GOT3 (cell line): ENCODE results near the gene SMS.
"Not testable (repeated sequence)": the region's sequence is repeated elsewhere in the genome, so short reads cannot be mapped to it uniquely, and the experiment has no call there.

Experiments used
- DNase-seq: peaks from one replicate; lab custom pipeline; 2025; ENCODE audit warnings: mixed read lengths; lab: John Stamatoyannopoulos, UW

SMS gene

DNA sequence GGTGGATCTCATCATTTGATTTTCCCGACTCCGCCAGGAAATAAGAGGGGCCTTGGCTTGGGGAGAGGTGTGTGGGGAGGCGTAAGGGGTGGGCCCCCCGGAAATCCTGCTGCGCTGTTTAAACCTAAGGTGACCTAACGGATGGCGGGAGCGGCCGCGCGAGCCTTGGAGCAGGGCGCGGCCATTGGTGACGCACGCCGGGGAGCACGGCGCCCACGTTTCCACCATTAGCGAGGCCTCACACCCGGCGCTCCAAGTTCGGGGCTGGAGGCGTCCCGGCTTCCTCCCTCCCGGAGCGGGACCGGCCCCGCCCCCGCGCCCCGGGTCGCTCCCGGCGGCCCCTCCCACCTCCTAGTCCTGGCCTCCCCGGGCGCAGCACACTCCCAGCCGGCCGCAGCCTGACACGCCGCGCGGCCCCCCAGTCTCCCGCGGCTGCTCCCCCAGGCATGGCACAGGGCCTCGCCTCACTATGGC lies at the start of gene SMS:
Gene SMS, plus strand, starts transcription at position 354 of the 474 bp plus-strand sequence. Its CDS starts 116 bp downstream, at position 470.
- no peak for DNase-seq

DNA sequence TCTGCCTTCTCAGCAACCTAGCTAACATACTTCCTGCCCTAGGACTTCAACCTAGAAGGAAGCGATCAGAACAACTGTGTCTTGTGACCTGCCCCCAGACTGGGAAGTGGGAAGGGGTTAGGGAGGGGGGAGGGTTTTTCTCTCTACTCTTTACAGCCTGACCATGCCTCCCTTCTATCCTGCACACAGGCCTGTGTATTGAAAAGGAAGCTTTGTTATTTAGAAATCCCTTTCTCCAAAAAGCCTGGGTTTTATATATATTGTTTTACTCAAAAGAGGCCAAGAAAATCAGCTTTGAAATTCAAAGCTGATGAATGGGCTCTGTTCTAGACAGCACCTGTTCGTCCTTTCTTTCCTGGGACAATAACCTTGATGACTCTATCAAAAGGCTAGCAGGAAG lies 35.2 kb upstream of the SMS start:
- no peak for DNase-seq

DNA sequence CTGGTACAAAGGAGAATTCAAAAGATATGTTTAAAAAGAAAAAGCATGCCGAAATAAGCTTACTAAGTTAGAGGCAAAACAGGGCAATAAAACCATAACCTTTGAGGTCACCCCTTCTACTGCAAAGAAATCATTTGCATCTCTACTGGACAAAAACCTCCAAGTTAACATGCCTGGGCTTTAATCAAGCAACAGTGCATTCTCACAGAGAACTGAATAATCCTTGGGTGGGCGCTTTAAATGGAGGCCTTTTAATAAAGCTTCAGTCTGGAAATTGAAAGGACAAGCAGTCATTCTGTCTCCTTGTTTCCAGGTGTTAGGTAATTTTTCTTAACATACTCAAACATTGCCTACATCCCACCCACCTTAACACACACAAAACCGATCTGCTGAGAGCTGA lies 34.6 kb upstream of the SMS start:
- no peak for DNase-seq

DNA sequence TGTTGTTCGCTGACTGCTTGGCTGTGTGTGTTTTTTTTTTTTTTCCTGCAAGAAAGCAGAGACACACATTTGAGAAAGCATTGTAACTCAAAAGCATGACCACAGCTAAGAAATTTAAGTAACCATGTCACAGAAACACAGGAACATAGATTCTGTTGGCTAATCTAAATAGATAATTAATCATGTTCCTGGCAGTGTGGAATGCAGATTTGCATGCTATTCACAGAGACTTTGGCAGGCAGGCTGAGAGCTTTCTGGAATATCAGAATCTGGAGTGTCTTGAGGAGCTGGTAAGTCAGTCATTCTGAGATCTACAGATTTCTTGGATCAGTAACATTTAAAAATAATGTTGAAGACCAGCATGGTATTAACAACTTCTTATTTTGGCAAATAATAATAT lies 33.2 kb upstream of the SMS start:
- no peak for DNase-seq

DNA sequence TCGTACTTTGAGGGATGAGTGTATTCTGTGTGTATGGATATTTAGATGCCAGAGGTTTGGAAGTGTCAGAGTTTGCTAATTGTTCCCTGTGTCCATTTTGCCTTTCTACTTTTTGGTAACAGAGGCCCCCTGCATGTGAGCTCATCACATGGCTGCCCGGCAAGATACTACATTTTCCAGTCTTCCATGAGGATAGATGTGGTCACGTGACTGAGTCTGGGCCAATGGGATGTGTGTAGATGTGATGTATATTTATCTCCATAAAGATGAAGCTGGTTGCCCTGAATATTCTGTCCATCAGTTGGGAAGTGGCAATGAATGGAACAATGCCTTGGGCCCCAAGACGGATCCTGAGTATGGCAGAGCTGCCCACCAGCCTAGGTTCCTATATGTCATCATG lies 29.0 kb upstream of the SMS start:
- no peak for DNase-seq

DNA sequence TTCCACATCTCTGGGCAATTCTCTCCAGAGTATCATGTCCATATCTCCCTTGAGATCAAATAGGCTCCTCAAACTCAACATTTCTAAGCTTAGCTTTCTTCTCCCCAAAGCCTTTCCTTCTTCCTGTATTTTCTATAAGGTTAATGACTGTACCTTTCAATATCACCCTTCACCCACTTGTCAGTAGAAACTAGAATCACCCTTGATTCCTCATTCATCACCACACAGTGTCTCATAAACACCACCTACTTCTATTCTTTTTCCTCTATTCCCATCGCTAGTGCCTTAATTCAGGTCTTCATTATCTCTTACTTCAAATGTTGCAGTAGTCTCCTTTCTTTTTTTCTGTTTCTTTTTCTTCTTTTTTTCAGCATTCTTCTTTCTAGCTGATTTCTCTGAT lies 28.3 kb upstream of the SMS start:
- no peak for DNase-seq

DNA sequence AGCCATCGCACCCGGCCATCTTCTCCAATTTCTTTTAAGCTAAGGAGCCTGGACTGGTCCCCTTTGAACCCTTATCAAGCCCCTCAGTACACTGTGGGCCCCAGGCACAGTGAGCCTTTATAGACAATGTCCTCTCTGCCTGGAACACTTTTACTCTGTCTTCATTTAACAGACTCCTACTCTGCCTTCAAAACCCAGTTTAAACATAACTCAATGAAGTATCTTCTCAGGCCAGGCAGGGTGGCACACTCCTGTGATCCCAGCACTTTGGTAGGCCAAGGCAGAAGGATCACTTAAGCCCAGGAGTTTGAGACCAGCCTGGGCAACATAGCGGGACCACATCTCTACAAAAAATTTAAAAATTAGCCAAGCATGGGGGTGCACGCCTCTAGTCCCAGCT lies 27.5 kb upstream of the SMS start:
- DNase-seq, result no peak

DNA sequence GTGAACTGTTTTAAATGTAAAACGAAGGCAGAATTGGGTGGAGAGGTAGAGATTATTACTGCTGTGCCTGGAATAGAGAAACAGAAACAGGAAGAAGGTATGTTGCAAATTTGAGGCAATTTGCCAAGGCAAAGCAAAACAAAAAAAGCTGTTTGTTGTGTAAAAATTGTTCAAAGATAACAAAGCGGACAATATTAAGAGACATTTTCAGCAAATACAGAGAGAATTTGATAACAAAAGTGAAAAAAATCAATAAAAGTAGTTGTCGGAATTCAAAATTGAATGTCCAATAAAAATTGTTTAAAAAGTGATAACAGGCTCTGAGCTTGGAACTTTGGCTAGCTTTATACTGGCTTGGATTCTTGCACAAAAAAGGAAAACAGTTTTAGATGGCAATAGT lies 14.4 kb upstream of the SMS start:
- no peak for DNase-seq

DNA sequence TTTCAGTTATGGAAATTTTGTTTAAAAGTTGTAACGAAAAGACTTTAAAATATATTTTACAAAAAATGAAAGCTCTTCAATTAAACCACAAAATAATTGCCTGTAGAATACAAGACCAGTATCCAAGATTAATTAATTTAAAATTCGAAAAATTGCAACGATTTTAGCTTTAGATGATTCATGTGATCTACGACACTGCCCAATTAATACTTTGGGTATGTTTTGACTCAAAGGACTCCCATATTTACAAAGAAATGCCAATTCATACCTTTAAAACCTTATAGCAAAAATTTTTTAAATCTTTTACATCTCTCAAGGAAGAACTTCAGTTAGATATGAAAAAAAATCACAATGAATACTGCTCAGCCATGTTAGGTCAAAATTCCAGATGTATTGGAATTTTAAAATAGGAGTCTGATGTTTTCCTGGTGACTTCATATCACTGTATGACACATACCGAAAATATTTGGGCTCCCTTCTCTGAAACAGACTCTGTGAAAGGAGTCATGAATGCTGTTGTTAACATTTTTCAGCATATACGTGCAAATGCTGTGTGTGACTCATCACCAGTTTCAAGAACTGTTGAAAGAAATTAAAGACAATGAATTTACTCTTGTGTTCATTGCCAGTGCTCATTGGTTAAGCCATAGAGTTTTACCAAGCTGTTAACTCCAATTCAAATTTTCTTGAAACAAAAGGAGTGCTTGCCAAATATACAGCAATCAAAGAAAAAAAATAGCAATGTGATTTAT lies 13.8 kb upstream of the SMS start:
- DNase-seq, result no peak

DNA sequence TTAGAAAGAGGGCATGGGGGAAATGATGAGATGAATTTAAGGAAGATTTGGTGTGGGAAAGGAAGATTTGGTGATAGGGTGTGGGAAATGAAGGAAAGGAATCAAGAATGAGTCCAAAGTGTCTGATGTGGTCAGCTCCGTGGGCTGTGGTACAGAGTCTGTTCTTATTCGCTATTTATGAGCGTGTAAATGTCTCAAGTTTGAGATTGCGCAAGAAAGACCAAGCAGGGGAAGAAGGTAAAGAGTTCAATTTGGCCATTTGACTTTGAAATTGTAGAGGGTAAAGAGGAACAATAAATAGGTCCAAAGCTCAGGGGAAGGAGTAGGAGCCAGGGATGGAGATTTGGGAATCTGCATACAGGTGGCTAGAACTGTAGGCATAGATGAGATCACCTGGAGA lies 11.3 kb upstream of the SMS start:
- no peak for DNase-seq

DNA sequence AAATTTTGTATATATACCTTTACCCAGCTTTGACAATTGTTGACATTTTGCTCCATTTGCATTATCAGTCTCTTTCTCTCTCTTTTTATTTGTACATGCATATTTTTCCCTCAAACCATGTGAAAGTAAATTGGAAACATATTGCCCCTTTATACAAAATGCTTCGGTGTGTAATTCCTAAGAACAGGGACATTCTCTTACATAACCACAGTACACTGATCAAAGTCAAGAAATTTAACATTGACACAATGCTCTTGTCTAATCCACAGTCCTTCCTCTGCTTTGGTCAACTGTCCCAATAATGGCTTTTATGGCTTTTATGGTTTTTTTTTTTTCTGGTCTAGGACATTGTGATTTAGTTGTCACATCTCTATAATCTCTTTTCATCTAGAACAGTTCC lies 9.5 kb upstream of the SMS start:
- no peak for DNase-seq

DNA sequence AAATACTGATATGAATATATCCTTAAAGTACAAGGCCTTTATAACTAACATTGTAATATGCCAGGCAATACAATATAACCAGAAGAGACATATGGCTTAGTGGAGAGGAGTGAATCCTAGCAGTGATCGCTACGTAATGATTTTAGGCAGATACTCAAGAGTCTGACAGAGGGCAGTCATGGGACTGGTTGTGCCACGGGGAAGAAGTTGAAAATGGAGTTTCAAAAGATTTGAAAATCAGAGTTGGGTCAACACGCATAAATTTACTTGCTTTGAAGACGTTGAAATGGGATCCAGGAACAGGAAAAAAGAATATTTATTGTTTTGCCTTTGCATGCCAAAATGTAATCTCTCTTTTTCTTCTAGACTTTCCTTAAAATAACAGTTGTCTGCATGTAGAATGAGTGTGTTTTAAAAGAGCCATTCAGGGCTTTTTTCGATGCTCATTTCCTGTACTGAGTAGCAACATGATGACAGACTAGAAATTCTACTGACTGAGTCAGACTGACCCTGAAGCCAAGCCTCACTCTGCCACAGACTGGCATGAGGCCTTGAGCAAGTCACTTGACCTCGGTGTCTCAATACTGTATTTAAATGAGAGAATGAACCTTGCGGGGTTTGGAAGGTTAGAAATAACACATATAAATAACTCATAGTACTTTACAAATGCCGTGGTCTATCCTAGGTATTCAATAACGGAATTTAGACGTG lies 8.1 kb upstream of the SMS start:
- DNase-seq, result no peak

DNA sequence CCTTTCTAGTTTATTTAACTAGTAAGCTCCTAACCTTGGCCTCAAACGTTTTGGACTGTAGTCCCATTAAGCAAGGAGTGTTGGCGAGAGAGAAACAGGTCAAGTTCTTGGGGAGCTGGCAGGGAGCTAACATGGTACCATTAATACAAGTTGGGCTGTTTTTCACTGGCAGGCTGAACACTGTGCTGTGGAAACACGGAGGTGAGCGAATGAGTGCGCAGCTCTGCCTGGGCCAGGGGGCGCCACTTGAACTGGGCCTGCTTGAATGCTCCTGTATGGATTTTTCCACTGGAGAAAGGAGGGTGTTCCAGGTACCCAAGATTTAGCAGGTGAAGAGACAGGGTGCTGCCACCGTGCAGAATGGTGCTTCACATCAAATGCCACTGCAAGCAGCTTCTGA lies 7.4 kb upstream of the SMS start:
- no peak for DNase-seq

DNA sequence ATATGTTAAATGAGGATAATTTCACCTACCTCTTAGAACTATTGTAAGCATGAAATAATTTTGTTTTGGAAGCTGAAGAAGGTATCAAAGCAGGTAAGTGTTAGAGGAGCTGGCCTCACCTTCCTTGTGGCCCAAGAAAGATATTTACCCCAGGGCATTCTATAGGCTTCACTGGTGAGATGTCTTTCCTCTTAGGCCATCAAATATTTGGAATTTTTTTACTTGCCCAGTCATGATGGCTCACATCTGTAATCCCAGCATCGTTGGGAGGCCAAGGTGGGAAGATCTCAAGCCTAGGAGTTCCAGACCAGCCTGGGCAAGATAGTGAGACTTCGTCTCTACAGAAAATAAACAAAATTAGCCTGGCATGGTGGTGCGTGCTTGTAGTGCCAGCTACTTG lies 6.1 kb upstream of the SMS start:
- no peak for DNase-seq

DNA sequence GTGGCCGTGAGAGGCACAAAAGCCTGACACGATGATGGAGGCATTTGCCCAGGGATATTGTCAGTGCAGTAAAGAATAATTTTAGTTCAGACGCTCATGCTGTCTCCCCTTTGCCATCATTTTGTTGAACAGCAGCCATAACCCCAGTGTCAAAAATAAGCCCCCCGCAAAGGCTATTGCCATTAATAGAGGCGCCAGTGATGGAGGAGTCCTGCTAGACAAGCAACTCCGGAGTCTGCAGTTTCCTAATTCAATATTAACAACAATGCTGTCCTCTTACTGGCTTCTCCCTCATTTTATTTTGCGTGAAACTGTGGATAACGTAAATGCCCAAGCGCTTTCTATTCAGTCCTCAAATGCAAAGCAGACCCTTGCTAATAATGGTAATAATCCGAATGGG lies 603 bp upstream of the SMS start:
- DNase-seq, result no peak

DNA sequence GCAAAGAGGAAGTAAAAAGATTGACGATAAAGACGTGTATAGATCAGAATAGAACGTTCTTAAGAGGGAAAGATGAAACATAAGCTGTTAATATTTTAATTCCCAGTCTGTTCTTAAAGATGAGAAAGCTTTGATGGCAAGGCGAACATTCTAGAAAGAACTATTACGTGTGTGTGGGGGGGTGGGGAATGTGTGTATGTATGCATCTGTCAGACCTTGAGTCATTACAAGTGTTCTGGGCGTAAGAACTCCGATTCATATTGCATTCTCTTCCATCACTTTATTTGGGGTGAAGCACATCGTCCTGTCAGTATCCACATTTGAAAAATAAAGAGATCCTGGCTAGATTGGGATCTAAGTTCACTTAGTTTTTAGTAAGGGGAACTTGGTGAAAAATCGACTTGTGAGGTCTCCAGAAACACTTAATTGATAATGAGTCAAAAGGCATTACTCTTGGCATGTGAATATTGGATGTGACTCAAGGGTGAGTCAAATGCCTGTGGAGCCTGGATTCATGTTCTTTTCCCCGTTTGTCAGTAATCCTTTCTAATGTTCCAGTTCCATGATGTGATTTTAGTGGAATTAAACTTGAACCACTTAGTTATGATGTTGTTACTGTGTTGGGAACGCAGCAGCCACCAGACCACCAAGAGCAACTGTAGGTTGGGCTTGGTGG lies 3.1 kb downstream of the SMS start:
- DNase-seq, result no peak

DNA sequence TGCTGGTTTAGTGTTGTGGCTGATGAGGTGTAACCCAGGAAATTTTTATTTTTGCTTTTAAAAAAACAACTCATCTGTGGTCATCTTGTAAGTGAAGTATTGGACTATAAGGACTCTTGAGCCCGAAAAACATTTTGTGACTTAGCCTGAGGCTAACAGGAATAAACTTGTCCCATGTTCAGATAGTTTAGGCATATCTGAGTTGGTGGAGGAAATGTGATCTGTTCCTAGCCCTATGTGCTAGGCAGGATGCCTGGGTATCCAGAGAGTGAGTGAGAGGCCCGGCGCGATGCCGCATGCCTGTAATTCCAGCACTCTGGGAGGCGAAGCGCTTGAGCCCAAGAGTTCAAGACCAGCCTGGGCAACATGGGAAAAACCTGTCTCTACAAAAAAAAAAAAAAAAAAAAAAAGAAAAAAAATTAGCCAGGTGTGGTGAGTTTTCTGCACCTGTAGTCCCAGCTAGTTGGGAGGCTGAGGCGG lies 3.7 kb downstream of the SMS start:
- DNase-seq, result no peak

DNA sequence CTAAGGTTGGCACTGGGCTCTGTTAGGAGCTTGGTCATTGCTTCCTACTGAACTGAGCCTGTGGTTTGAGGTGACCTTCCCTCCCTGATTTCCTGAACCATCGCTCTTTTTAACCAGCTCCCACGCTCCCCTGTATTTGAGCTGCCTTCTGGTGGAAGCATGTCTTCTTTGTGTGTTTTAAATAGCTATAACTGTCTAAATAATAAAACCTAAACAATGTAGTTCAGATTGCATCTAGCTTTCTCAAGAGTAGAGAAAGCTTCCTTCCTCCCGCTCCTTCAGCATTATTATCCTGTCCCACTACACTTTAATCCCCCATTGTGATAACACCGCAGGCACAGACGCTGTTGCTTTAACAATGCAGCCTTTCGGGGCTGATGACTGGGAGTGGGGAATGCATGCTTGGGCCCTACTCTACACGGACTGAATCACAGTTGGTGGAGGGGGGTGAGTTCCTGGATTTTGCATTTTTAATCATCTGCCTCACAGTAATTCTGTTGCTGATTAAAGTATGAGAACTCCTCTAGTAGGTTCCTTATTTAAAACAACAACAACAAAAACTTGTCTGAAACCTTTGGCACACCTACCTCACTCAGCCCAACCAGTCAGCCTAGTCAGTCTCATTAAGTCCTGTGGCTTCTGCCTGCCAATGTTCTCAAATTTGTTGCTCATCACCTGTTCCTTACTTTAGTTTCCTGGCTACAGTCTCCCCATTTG lies 6.6 kb downstream of the SMS start:
- DNase-seq, result no peak

DNA sequence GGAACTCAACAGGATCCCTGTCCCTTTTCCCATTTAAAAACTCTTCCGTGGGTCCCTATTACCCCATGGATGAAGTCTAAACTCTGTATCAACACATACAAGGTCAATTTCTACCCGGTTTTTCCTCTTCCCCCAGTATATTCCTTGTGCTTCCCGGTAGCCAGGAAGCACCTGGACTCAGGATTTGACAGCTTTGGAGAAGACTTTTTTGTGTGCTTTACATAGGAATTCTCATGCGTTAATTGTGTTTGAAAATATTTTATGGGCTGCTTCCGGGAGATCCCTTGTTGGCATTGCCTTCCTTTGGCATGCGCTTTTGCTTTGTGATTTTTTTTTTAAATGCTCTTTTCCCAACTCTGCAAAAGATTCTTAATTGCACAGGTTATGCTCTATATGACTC lies 7.2 kb downstream of the SMS start:
- no peak for DNase-seq

DNA sequence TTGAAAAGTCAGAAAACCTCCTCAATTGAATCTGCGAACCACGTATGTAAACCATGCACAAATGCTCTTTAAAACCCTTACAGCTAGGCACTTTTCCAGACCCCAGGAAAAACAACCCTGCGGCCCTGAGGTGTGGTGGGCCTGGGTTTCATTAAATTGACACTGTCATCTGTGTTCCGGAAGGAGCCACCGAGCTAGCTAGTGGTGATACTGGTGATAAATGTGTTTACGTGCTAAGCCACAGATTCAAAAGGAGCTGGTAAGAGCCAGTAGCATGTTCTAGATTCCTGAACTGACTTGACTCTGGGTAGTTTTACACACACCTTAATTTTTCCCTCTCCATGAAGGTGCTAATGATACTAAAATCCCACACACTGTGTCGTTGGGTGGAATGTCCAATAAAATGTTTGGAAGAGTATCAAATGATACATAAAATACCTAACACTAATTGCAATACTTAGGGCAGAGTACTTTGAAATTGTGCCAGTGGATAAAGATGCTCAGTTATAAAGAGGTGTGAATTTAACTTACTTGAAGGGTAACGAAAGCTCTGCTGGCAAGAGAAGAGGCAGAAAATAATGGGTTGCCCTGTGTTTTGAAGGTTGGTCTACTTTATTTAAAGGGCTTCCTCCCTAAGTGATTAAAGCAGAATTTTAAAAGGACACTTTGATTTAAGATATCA lies 8.5 kb downstream of the SMS start:
- DNase-seq, result no peak

DNA sequence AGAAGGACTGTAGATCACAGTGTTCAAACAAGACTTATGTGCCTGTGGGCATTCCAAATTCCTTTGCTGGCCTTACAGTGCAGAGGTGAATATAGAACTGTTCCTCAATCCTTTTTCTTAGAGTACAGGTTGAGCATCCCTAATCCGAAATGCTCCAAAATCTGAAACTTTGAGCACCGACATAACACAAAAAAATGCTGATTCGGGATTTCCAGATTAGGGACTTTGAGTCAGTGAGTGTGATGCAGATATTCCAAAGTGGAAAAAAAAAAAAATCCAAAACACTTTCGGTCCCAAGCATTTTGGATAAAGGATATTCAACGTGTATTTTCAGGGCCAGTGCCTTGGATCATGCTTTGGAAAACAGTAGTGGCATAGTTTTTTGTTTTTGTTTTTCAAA lies 9.2 kb downstream of the SMS start:
- DNase-seq, result no peak

DNA sequence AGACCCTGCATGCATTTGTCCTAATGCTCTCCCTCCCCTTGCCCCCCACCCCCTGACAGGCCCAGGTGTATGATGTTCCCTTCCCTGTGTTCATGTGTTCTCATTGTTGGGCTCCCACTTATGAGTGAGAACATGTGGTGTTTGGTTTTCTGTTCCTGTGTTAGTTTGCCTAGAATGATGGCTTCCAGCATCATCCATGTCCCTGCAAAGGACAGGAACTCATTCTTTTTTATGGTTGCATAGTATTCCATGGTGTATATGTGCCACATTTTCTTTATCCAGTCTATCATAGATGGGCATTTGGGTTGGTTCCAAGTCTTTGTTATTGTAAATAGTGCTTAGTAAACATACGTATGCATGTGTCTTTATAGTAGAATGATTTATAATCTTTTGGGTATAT lies 10.0 kb downstream of the SMS start:
- not testable (repeated sequence) for DNase-seq
